HepG2 (cell line): Measurements from ENCODE around the gene URGCP. TPM values are rescaled to one million over a fixed set of nuclear protein-coding genes. Genes with fewer than 3 reads are reported as not detected.
A peak's percentile ranks its signal among the peaks of the same experiment; 100 is the strongest.

Source experiments
- ARNT2 ChIP-seq: sonication (generic); formaldehyde crosslinking; IDR thresholded peaks from 2 replicates; pipeline ENCODE4 v1.8.0; 2022; ENCODE audit warnings: mild to moderate bottlenecking, low read depth, missing genetic modification reagents, moderate library complexity
- BCLAF1 ChIP-seq: fragments of 450-650 bp; IDR thresholded peaks from 2 replicates; pipeline ENCODE4 v1.6.1; 2017; ENCODE audit warnings: mild to moderate bottlenecking
- CAMTA2 ChIP-seq: sonication (generic); formaldehyde crosslinking; IDR thresholded peaks from 2 replicates; pipeline ENCODE4 v1.4.0; 2020; ENCODE audit warnings: mild to moderate bottlenecking, missing genetic modification reagents, borderline replicate concordance
- GATA4 ChIP-seq: sonication (generic); IDR thresholded peaks from 2 replicates; pipeline ENCODE4 v1.6.1; 2016; ENCODE audit warnings: antibody characterized with exemption, low read depth, borderline replicate concordance
- HBP1 ChIP-seq: IDR thresholded peaks from 2 replicates; pipeline ENCODE4 v1.6.1; 2016; ENCODE audit warnings: low read depth, control low read depth
- HDAC6 ChIP-seq: fragments of 200-600 bp; sonication (generic); IDR thresholded peaks from 2 replicates; pipeline ENCODE4 v1.7.0; 2017; ENCODE audit warnings: mild to moderate bottlenecking, antibody characterized with exemption, low read length, low read depth
- HOXA3 ChIP-seq: sonication (generic); formaldehyde crosslinking; IDR thresholded peaks from 2 replicates; pipeline ENCODE4 v1.5.0; 2020; ENCODE audit warnings: missing genetic modification reagents
- IKZF1 ChIP-seq: fragments of 450-650 bp; IDR thresholded peaks from 2 replicates; pipeline ENCODE4 v1.7.1; 2016
- KLF12 ChIP-seq: sonication (generic); formaldehyde crosslinking; IDR thresholded peaks from 2 replicates; pipeline ENCODE4 v1.4.0; 2020; ENCODE audit warnings: missing genetic modification reagents, borderline replicate concordance
- MEIS2 ChIP-seq: sonication (generic); formaldehyde crosslinking; IDR thresholded peaks from 2 replicates; pipeline ENCODE4 v1.9.0; 2021; ENCODE audit warnings: mild to moderate bottlenecking, missing genetic modification reagents
- NR0B2 ChIP-seq: sonication (generic); formaldehyde crosslinking; IDR thresholded peaks from 2 replicates; pipeline ENCODE4 v1.4.0; 2020; ENCODE audit warnings: mild to moderate bottlenecking, missing genetic modification reagents
- PHF21A ChIP-seq: sonication (generic); formaldehyde crosslinking; IDR thresholded peaks from 2 replicates; pipeline ENCODE4 v1.5.0; 2020; ENCODE audit warnings: mild to moderate bottlenecking, missing genetic modification reagents
- PPARG ChIP-seq: conservative IDR thresholded peaks from 2 replicates; pipeline ENCODE4 v1.6.1; 2016; ENCODE audit warnings: missing biosample characterization, missing genetic modification reagents
- SMAD1 ChIP-seq: sonication (generic); formaldehyde crosslinking; IDR thresholded peaks from 2 replicates; pipeline ENCODE4 v1.4.0; 2020; ENCODE audit warnings: missing genetic modification reagents, low read depth, mild to moderate bottlenecking, borderline replicate concordance
- SOX6 ChIP-seq, 2 experiments: fragments of 450-650 bp in 1 of 2; sonication (generic) in 1 of 2; formaldehyde crosslinking in 1 of 2; IDR thresholded peaks; 2 replicates each; pipeline versions ENCODE4 v1.4.0 to v1.6.1; 2017 to 2020; ENCODE audit warnings: antibody characterized with exemption in 1 of 2, mild to moderate bottlenecking in 1 of 2, missing genetic modification reagents in 1 of 2
- U2AF1 ChIP-seq: fragments of 200-400 bp; formaldehyde crosslinking; optimal IDR thresholded peaks from 2 replicates; pipeline ENCODE3; 2017; ENCODE audit warnings: mild to moderate bottlenecking, low read depth, low read length
- ZFP37 ChIP-seq: sonication (generic); formaldehyde crosslinking; IDR thresholded peaks from 2 replicates; pipeline ENCODE4 v1.4.0; 2020; ENCODE audit warnings: missing genetic modification reagents, borderline replicate concordance
- ZMAT3 ChIP-seq: sonication (generic); formaldehyde crosslinking; conservative IDR thresholded peaks from 2 replicates; pipeline ENCODE4 v1.7.0; 2021; ENCODE audit warnings: missing genetic modification reagents
- ZNF264 ChIP-seq: sonication (generic); formaldehyde crosslinking; IDR thresholded peaks from 2 replicates; pipeline ENCODE4 v1.4.0; 2020; ENCODE audit warnings: missing genetic modification reagents
- ZNF543 ChIP-seq: sonication (generic); formaldehyde crosslinking; IDR thresholded peaks from 2 replicates; pipeline ENCODE4 v1.4.0; 2020; ENCODE audit warnings: mild to moderate bottlenecking, missing genetic modification reagents
- ZNF83 ChIP-seq: sonication (generic); formaldehyde crosslinking; IDR thresholded peaks from 2 replicates; pipeline ENCODE4 v1.4.0; 2020; ENCODE audit warnings: missing genetic modification reagents, mild to moderate bottlenecking, borderline replicate concordance
- ZNF879 ChIP-seq: sonication (generic); formaldehyde crosslinking; IDR thresholded peaks from 2 replicates; pipeline ENCODE4 v1.8.1; 2023; ENCODE audit warnings: missing genetic modification reagents
- ZUFSP ChIP-seq: sonication (generic); formaldehyde crosslinking; IDR thresholded peaks from 2 replicates; pipeline ENCODE4 v1.9.0; 2021; ENCODE audit warnings: missing genetic modification reagents, mild to moderate bottlenecking, borderline replicate concordance
- polyA plus RNA-seq, 8 experiments: library from polyadenylated mRNA; depleted of rRNA in 3 of 8; stranded (reverse) in 7 of 8; unstranded in 1 of 8; fragments of >200 nt; fragmentation: Illumina TruSeq in 4 of 8; extraction: Trizol in 4 of 8; gene quantifications; 2 replicates each; pipeline versions ENCODE4 v1.2.1 to v1.2.3, GENCODE V29; 2011 to 2016; ENCODE audit warnings: low read depth in 4 of 8, missing spikeins in 1 of 8, mixed read lengths in 1 of 8; ENCODE audit not compliant: insufficient read depth in 1 of 8
- total RNA-seq, 5 experiments: library from RNA; depleted of rRNA; stranded (reverse); fragments of >200 nt; fragmentation: Illumina TruSeq; extraction: Trizol; gene quantifications; 2 replicates each; pipeline ENCODE4 v1.2.3, GENCODE V29; 2016; ENCODE audit warnings: low read depth in 1 of 5

URGCP gene
- total and polyA plus RNA-seq, 2 of the 13 experiments (the other 11 are each of a cell fraction or from before 2014, with no cell fraction given): 22.3 to 25.8 TPM

GRCh38 chr7:43869006-43869866 is 37.2 kb downstream of the URGCP start, which contains the start of gene MRPS24 (continued):
- no peak for TF ChIP-seq ZUFSP (CRISPR knock-in tag)
- peak; percentile 46; the same call in 1 of the 2 replicates for TF ChIP-seq GATA4
- no peak for TF ChIP-seq ZNF264 (CRISPR knock-in tag)
- TF ChIP-seq ZMAT3 (CRISPR knock-in tag): peak; percentile 75
- 0 out of 2 replicates have a peak, but pooled peaks have one; percentile 8 for TF ChIP-seq CAMTA2 (CRISPR knock-in tag)
- peak; percentile 81 for TF ChIP-seq HOXA3 (CRISPR knock-in tag)
- TF ChIP-seq NR0B2 (CRISPR knock-in tag): no peak
- no peak for TF ChIP-seq SOX6 (IDR thresholded peaks at IDR 0.05)
- TF ChIP-seq SOX6 (CRISPR knock-in tag; IDR thresholded peaks at IDR 0.05): no peak; the same call in 1 of the 2 replicates
- no peak for TF ChIP-seq MEIS2 (CRISPR knock-in tag)
- TF ChIP-seq PPARG (CRISPR knock-in tag): no peak
- TF ChIP-seq HBP1 (CRISPR knock-in tag): 0 out of 2 replicates have a peak, but pooled peaks have one; percentile 43
- TF ChIP-seq IKZF1: no peak
- TF ChIP-seq ARNT2 (CRISPR knock-in tag): no peak; the same call in 1 of the 2 replicates
- no peak for TF ChIP-seq SMAD1 (CRISPR knock-in tag)
- no peak for TF ChIP-seq HDAC6
- no peak for TF ChIP-seq BCLAF1
- TF ChIP-seq PHF21A (CRISPR knock-in tag): no peak
- TF ChIP-seq ZNF879 (CRISPR knock-in tag): no peak
- no peak for TF ChIP-seq U2AF1
- no peak for TF ChIP-seq ZNF543 (CRISPR knock-in tag)
- TF ChIP-seq ZNF83 (CRISPR knock-in tag): no peak; the same call in 1 of the 2 replicates
- no peak for TF ChIP-seq ZFP37 (CRISPR knock-in tag)
- no peak for TF ChIP-seq KLF12 (CRISPR knock-in tag)
